ENCODE data around the gene GNG13. TPM values are rescaled to one million over a fixed set of nuclear protein-coding genes. Genes with fewer than 3 reads are reported as not detected.

Gene GNG13
- total and polyA plus RNA-seq, 2 donors (not counting 3 experiments of a cell fraction or from before 2014, with no cell fraction given), result not detected

GRCh38 chr16:813916-814412 is 13.4 kb upstream of the GNG13 start:
- no peak for TF ChIP-seq EZH2 (IDR thresholded peaks at IDR 0.05; ENCODE audit: borderline replicate concordance, low read depth, low read length, severe bottlenecking)
- TF ChIP-seq JUN (IDR thresholded peaks at IDR 0.05; ENCODE audit: borderline replicate concordance, insufficient read depth, insufficient read length, low read depth), result no peak
- no peak for TF ChIP-seq POLR2A (IDR thresholded peaks at IDR 0.05; ENCODE audit: low read depth, low read length)
- TF ChIP-seq CTCF (IDR thresholded peaks at IDR 0.05; ENCODE audit: extremely low read depth in 1 of 2, insufficient read depth in 1 of 2, low read depth in 1 of 2, low read length in 2 of 2), result no peak
- TF ChIP-seq MYC (IDR thresholded peaks at IDR 0.05; ENCODE audit: low read depth, low read length), result no peak
- no peak for TF ChIP-seq GATA2 (IDR thresholded peaks at IDR 0.05; ENCODE audit: insufficient read depth, insufficient read length, low read depth, low read length)
- no peak for TF ChIP-seq FOS (IDR thresholded peaks at IDR 0.05; ENCODE audit: borderline replicate concordance, insufficient read depth, low read length)
- no peak for TF ChIP-seq MAX (IDR thresholded peaks at IDR 0.05; ENCODE audit: insufficient read depth, insufficient read length)
- TF ChIP-seq POLR2AphosphoS5 (IDR thresholded peaks at IDR 0.05; ENCODE audit: insufficient read depth, low read depth, low read length), result no peak
- ChIA-PET POLR2A (no interaction called here), CTCF (interaction anchor here (1.2 to 1.8 kb wide), 3 partner anchors 241 to 243 kb away, joined by 6 to 10 read pairs (median 6); no protein-coding TSS in a partner anchor)
- no peaks in the 10 kb centered on the region for H3K9me1 ChIP-seq (replicated peaks; ENCODE audit: control insufficient read depth, extremely low read depth, insufficient read depth, low read length)
- no peaks in the 10 kb centered on the region for H3K9me3 ChIP-seq (replicated peaks; ENCODE audit: control insufficient read depth, insufficient read depth, low read length)
- no peaks in the 10 kb centered on the region for H3K36me3 ChIP-seq (ENCODE audit: control insufficient read depth in 2 of 2, extremely low read depth in 1 of 2, insufficient read depth in 2 of 2, low read length in 2 of 2)
- no peak overlapping the region for H3K4me3 ChIP-seq (replicated peaks in 1 of 3; ENCODE audit: insufficient read depth in 1 of 3, low read depth in 1 of 3, low read length in 3 of 3)
- intact Hi-C loops (cut with micrococcal nuclease), result loop anchor here (1.0 to 2.0 kb wide), 2 partner anchors 241 to 289 kb away; no protein-coding TSS in a partner anchor
- no peak overlapping the region for H3K27ac ChIP-seq (ENCODE audit: insufficient read depth, low read depth, low read length)
- no peak for FAIRE-seq
- no TSS peak for BruUV-seq (replicated peaks)
- H4K20me1 ChIP-seq (replicated peaks; ENCODE audit: control insufficient read depth, extremely low read depth, insufficient read depth, low read length), result no peaks in the 10 kb centered on the region
- no peak for DNase-seq (ENCODE audit: low read depth, low spot score)
- no peak overlapping the region for H3K9ac ChIP-seq (replicated peaks; ENCODE audit: extremely low read depth, insufficient read depth, low read length)
- dilution Hi-C loops (cut with MboI; ENCODE audit: extremely low pct_ligation_motif_present, low sequenced_read_pairs), result no loop called here
- no peaks in the 10 kb centered on the region for H3K4me1 ChIP-seq (ENCODE audit: control insufficient read depth, extremely low read depth, insufficient read depth, low read length)
- no peaks in the 10 kb centered on the region for H3K79me2 ChIP-seq (ENCODE audit: control insufficient read depth, insufficient read depth, low read length)
- H2AFZ ChIP-seq (ENCODE audit: low read depth, low read length), result no peak overlapping the region
- peaks cover 2 to 20% of the 10 kb centered on the region in 2 experiments for H3K27me3 ChIP-seq (ENCODE audit: control insufficient read depth in 2 of 2, insufficient read depth in 2 of 2, low read length in 2 of 2)
- no peak overlapping the region for H3K4me2 ChIP-seq (ENCODE audit: insufficient read depth, low read length)
